HG03135 (cell line): Measurements from ENCODE around the gene DDR1.
"Not testable (repeated sequence)": the region's sequence is repeated elsewhere in the genome, so short reads cannot be mapped to it uniquely, and the experiment has no call there.

Experiments
- ATAC-seq: cut with Tn5 transposase; IDR thresholded peaks from one replicate; pipeline ENCODE4 v1.9.1; 2021; ENCODE audit warnings: mild to moderate bottlenecking, moderate library complexity; ENCODE audit not compliant: unreplicated experiment

The DDR1 gene

GRCh38 chr6:30891816-30892538 lies 7.7 kb downstream of the DDR1 start:
- no peak for ATAC-seq

GRCh38 chr6:30893001-30893591 lies 8.8 kb downstream of the DDR1 start:
- no peak for ATAC-seq

- no peak for ATAC-seq
Measured at GRCh38 chr6:30893666-30894065, 9.3 kb downstream of the DDR1 start.

GRCh38 chr6:30894381-30894780 lies 10.1 kb downstream of the DDR1 start:
- ATAC-seq = no peak

GRCh38 chr6:30894935-30895334 lies 10.6 kb downstream of the DDR1 start:
- ATAC-seq = no peak

GRCh38 chr6:30895343-30895742 lies 11.0 kb downstream of the DDR1 start:
- ATAC-seq = no peak

GRCh38 chr6:30896541-30896940 lies 12.2 kb downstream of the DDR1 start:
- ATAC-seq = no peak

GRCh38 chr6:30897882-30898281 lies 13.6 kb downstream of the DDR1 start:
- ATAC-seq = no peak

- ATAC-seq = no peak
Measured at GRCh38 chr6:30898750-30899360, 14.5 kb downstream of the DDR1 start.

GRCh38 chr6:30900863-30901417 lies 16.6 kb downstream of the DDR1 start:
- ATAC-seq = no peak

- ATAC-seq = no peak
Measured at GRCh38 chr6:30901436-30901835, 17.1 kb downstream of the DDR1 start.

- not testable (repeated sequence) for ATAC-seq
Measured at GRCh38 chr6:30902196-30902595, 17.9 kb downstream of the DDR1 start.

GRCh38 chr6:30902709-30903108 lies 18.4 kb downstream of the DDR1 start:
- no peak for ATAC-seq

- no peak for ATAC-seq
Measured at GRCh38 chr6:30903236-30903635, 18.9 kb downstream of the DDR1 start.

- not testable (repeated sequence) for ATAC-seq
Measured at GRCh38 chr6:30907290-30907757, 23.0 kb downstream of the DDR1 start.

- ATAC-seq = peak; percentile 91
Measured at GRCh38 chr6:30907758-30908591, 23.7 kb downstream of the DDR1 start, which contains the start of gene GTF2H4. TSS of gene GTF2H4 (plus strand) at chr6:30908207.

GRCh38 chr6:30908700-30909099 lies 24.4 kb downstream of the DDR1 start:
- no peak for ATAC-seq

- ATAC-seq = not testable (repeated sequence)
Measured at GRCh38 chr6:30910473-30910872, 26.2 kb downstream of the DDR1 start.

GRCh38 chr6:30912746-30913520 lies 28.6 kb downstream of the DDR1 start:
- no peak for ATAC-seq

GRCh38 chr6:30913721-30914075 lies 29.4 kb downstream of the DDR1 start:
- ATAC-seq = no peak
